Pulmonary artery endothelial cell (primary cell): ENCODE data around the gene CLIC1. TPM values are rescaled to one million over a fixed set of nuclear protein-coding genes. Genes with fewer than 3 reads are reported as not detected.

ENCODE experiments used
- DNase-seq: peaks from one replicate; pipeline ENCODE4 v3.0.0-alpha.2; 2011; ENCODE audit warnings: low read depth, low spot score
- total RNA-seq: library from RNA; depleted of rRNA; stranded (reverse); fragments of >200 nt; gene quantifications from 2 replicates; pipeline ENCODE4 v1.2.3, GENCODE V29; 2014

Gene CLIC1
- 860 and 926 TPM in 2 replicates for total RNA-seq

GRCh38 chr6:31736021-31736767, at the start of gene CLIC1:
TSS of gene CLIC1 (minus strand) at chr6:31736530. CDS start at chr6:31736300, 230 bp downstream.
- DNase-seq, result no peak

- no peak for DNase-seq
Measured at GRCh38 chr6:31785475-31785874, 49.1 kb upstream of the CLIC1 start.

- no peak for DNase-seq
Measured at GRCh38 chr6:31784098-31784925, 48.0 kb upstream of the CLIC1 start.

- no peak for DNase-seq
Measured at GRCh38 chr6:31782126-31782855, 46.0 kb upstream of the CLIC1 start.

GRCh38 chr6:31781244-31782125, 45.2 kb upstream of the CLIC1 start:
- no peak for DNase-seq

- DNase-seq, result no peak
Measured at GRCh38 chr6:31780507-31781243, 44.3 kb upstream of the CLIC1 start.

- DNase-seq, result no peak
Measured at GRCh38 chr6:31779908-31780307, 43.6 kb upstream of the CLIC1 start.

GRCh38 chr6:31778999-31779885, 42.9 kb upstream of the CLIC1 start:
- DNase-seq, result no peak

GRCh38 chr6:31778193-31778592, 41.9 kb upstream of the CLIC1 start:
- no peak for DNase-seq

GRCh38 chr6:31777667-31778050, 41.3 kb upstream of the CLIC1 start:
- DNase-seq, result no peak

GRCh38 chr6:31776989-31777666, 40.8 kb upstream of the CLIC1 start, which contains the start of gene VWA7:
TSS of gene VWA7 (minus strand) at chr6:31777328. CDS start at chr6:31776779, 549 bp downstream.
- no peak for DNase-seq

GRCh38 chr6:31776485-31776988, 40.2 kb upstream of the CLIC1 start:
- DNase-seq, result no peak

- no peak for DNase-seq
Measured at GRCh38 chr6:31775633-31776484, 39.5 kb upstream of the CLIC1 start.

GRCh38 chr6:31775184-31775583, 38.9 kb upstream of the CLIC1 start:
- no peak for DNase-seq

GRCh38 chr6:31771992-31772358, 35.6 kb upstream of the CLIC1 start:
- DNase-seq, result no peak

GRCh38 chr6:31770860-31771259, 34.5 kb upstream of the CLIC1 start:
- DNase-seq, result no peak

GRCh38 chr6:31769684-31770371, 33.5 kb upstream of the CLIC1 start:
- no peak for DNase-seq
